ENCODE data around the gene TEX101. TPM values are rescaled to one million over a fixed set of nuclear protein-coding genes. Genes with fewer than 3 reads are reported as not detected.
"Not testable (repeated sequence)": the region's sequence is repeated elsewhere in the genome, so short reads cannot be mapped to it uniquely, and the experiment has no call there.

The TEX101 gene
- total RNA-seq, 1 experiment from 2014 or later: not detected

DNA sequence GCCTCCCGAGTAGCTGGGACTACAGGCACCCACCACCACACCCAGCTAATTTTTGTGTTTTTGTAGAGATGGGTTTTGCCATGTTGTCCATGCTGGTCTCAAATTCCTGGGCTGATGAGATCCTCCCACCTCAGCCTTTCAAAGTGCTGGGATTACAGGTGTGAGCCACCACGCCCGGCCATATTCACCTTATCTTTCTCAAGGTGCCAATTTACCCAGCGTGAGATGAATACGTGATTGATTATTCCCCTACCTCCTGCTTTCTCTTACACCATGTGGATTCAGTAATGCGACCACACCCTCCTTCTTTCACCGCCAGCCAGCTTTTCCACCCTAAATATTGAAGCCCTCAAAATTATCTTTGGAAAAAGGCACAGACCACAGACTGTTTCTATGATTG lies 31.4 kb upstream of the TEX101 start:
- H3K4me3 ChIP-seq (ENCODE audit: low read depth in 2 of 2, low read length in 2 of 2); CTCF ChIA-PET: not testable (repeated sequence)

DNA sequence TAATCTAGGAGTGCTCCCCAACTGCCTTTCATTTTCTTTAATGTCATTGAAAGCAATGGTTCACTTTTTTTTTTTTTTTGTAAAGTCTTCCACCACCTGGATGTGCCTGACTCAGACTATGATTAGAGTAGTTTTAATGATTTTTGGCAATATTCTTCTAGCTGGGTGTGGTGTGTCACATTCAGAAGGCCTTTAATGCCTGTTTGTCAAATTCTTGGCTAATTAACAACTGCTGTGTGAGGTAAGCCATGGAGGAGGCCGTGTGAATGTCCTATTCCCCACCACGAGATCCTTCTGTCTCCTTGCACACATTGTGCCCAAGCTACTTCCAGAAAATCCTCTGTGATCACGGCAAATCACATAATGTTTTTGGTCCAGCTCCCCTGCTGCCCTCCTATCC lies 30.9 kb upstream of the TEX101 start:
- BruUV-seq (replicated peaks); H3K27me3 ChIP-seq (ENCODE audit: control insufficient read depth, insufficient read depth, low read length); POLR2A ChIA-PET; H3K9me3 ChIP-seq (ENCODE audit: control insufficient read depth, insufficient read depth, low read depth, low read length); in situ Hi-C loops (cut with HindIII; ENCODE audit: low pct_unique_long_range_greater_than_20kb, low sequenced_read_pairs); H3K4me1 ChIP-seq (ENCODE audit: control insufficient read depth, insufficient read depth, low read length); intact Hi-C loops (cut with micrococcal nuclease; ENCODE audit: unreplicated experiment); H3K4me3 ChIP-seq (ENCODE audit: low read depth in 2 of 2, low read length in 2 of 2); ATAC-seq; H3K36me3 ChIP-seq (ENCODE audit: control insufficient read depth, insufficient read depth, low read length); DNase-seq (ENCODE audit: low read depth, low spot score); H3K27ac ChIP-seq (ENCODE audit: low read length): not testable (repeated sequence)
- CTCF ChIA-PET: interaction anchor here (0.6 kb wide), 1 partner anchor 40 kb away, joined by 7 read pairs; no protein-coding TSS in a partner anchor

More for the DNA sequence above, 31.4 kb upstream of the TEX101 start:
- H3K36me3 ChIP-seq (ENCODE audit: control insufficient read depth, insufficient read depth, low read length); H3K9me3 ChIP-seq (ENCODE audit: control insufficient read depth, insufficient read depth, low read depth, low read length); POLR2A ChIA-PET; BruUV-seq (replicated peaks); intact Hi-C loops (cut with micrococcal nuclease; ENCODE audit: unreplicated experiment); H3K27ac ChIP-seq (ENCODE audit: low read length); ATAC-seq; in situ Hi-C loops (cut with HindIII; ENCODE audit: low pct_unique_long_range_greater_than_20kb, low sequenced_read_pairs); H3K4me1 ChIP-seq (ENCODE audit: control insufficient read depth, insufficient read depth, low read length); H3K27me3 ChIP-seq (ENCODE audit: control insufficient read depth, insufficient read depth, low read length); DNase-seq (ENCODE audit: low read depth, low spot score): not testable (repeated sequence)

DNA sequence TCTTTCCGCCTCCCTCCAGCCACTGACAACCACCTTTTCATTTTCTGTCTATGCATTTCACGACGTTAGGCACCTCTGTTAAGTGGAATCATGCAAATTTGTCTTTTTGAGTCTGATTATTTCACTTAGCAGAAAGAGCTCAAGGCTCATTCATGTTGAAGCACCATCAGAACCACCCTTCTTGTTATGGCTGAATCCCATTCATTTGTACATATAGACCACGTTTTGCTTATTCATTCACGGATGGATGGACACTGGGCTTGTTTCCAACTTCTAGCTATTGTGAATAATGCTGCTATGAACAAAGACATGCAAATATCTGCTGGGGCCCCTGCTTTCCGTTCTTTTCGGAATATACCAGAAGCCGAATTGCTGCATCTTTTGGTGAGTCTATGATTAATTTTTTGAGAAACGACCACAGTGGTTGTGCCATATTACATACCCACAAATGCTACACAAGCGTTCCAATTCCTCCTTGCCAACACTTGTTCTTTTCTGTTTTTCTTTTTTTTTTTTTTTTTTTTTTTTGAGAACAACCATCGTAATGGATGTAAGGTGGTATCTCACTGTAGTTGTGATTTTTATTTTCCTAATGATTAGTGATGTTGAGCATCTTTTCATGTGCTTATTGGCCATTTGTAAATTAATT lies 23.7 kb upstream of the TEX101 start:
- in situ Hi-C loops (cut with HindIII; ENCODE audit: low pct_unique_long_range_greater_than_20kb, low sequenced_read_pairs); BruUV-seq (replicated peaks); CTCF ChIA-PET: not testable (repeated sequence)

DNA sequence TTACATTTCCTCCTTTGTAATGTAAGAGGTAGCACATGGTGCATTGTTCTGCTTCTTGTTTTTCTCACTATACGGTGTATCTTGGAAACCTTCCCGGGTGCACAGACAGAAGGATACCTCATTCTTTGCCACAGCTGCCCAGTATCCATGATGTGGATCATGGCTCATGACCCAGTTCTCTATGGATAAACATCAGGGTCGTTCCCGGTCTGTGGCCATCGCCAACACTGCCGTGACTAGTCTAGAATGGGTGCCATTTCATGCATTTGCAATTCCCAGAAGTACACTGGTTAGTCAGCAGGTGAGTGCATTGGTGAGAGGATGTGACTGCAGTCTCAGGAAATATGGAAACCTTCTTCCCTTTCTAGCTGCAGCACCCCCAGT lies 23.1 kb upstream of the TEX101 start:
- H3K9me3 ChIP-seq (ENCODE audit: control insufficient read depth, insufficient read depth, low read depth, low read length); in situ Hi-C loops (cut with HindIII; ENCODE audit: low pct_unique_long_range_greater_than_20kb, low sequenced_read_pairs); CTCF ChIA-PET; H3K36me3 ChIP-seq (ENCODE audit: control insufficient read depth, insufficient read depth, low read length); POLR2A ChIA-PET; H3K27me3 ChIP-seq (ENCODE audit: control insufficient read depth, insufficient read depth, low read length); H3K4me3 ChIP-seq (ENCODE audit: low read depth in 2 of 2, low read length in 2 of 2); H3K27ac ChIP-seq (ENCODE audit: low read length); intact Hi-C loops (cut with micrococcal nuclease; ENCODE audit: unreplicated experiment); H3K4me1 ChIP-seq (ENCODE audit: control insufficient read depth, insufficient read depth, low read length); ATAC-seq; BruUV-seq (replicated peaks); DNase-seq (ENCODE audit: low read depth, low spot score): not testable (repeated sequence)

More for the DNA sequence above, 23.7 kb upstream of the TEX101 start:
- H3K27me3 ChIP-seq (ENCODE audit: control insufficient read depth, insufficient read depth, low read length); H3K9me3 ChIP-seq (ENCODE audit: control insufficient read depth, insufficient read depth, low read depth, low read length); DNase-seq (ENCODE audit: low read depth, low spot score); H3K36me3 ChIP-seq (ENCODE audit: control insufficient read depth, insufficient read depth, low read length); H3K27ac ChIP-seq (ENCODE audit: low read length); H3K4me3 ChIP-seq (ENCODE audit: low read depth in 2 of 2, low read length in 2 of 2); H3K4me1 ChIP-seq (ENCODE audit: control insufficient read depth, insufficient read depth, low read length); ATAC-seq; intact Hi-C loops (cut with micrococcal nuclease; ENCODE audit: unreplicated experiment); POLR2A ChIA-PET: not testable (repeated sequence)

DNA sequence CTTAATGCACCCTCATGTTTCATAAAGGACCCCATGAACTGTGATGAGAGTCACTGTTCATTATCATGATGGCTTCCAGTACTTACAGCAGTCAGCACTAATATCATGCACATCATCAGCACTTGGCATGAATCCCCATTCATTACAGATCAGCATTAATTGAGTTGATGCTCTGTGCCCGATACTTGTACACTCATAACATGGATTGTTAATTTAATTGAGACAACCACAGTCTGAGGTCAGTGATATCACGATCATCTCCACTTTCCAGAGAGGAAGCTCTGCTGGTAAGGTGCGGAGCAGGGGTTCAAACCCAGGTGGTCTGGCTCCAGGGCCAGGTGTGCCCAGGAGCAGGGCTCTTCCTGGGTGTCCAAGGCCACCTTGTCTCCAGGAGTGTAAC lies 21.2 kb upstream of the TEX101 start:
- POLR2A ChIA-PET; H3K36me3 ChIP-seq (ENCODE audit: control insufficient read depth, insufficient read depth, low read length); H3K27ac ChIP-seq (ENCODE audit: low read length); H3K9me3 ChIP-seq (ENCODE audit: control insufficient read depth, insufficient read depth, low read depth, low read length); DNase-seq (ENCODE audit: low read depth, low spot score); H3K4me1 ChIP-seq (ENCODE audit: control insufficient read depth, insufficient read depth, low read length); in situ Hi-C loops (cut with HindIII; ENCODE audit: low pct_unique_long_range_greater_than_20kb, low sequenced_read_pairs); intact Hi-C loops (cut with micrococcal nuclease; ENCODE audit: unreplicated experiment); ATAC-seq; BruUV-seq (replicated peaks); H3K27me3 ChIP-seq (ENCODE audit: control insufficient read depth, insufficient read depth, low read length); H3K4me3 ChIP-seq (ENCODE audit: low read depth in 2 of 2, low read length in 2 of 2): not testable (repeated sequence)
- CTCF ChIA-PET: interaction anchor here (0.7 kb wide), 1 partner anchor 731 kb away, joined by 5 read pairs; no protein-coding TSS in a partner anchor

All from Panc1 (cell line).